Fibroblast of the aortic adventitia (primary cell): Measurements from ENCODE around the gene ZNF587. TPM values are rescaled to one million over a fixed set of nuclear protein-coding genes. Genes with fewer than 3 reads are reported as not detected.
"Not testable (repeated sequence)": the region's sequence is repeated elsewhere in the genome, so short reads cannot be mapped to it uniquely, and the experiment has no call there.

ENCODE experiments used
- DNase-seq: peaks from one replicate; pipeline ENCODE4 v3.0.0-alpha.2; 2010; ENCODE audit warnings: low read depth
- H3K4me3 ChIP-seq: 2 replicates; pipeline ENCODE4 v1.5.1; 2011; ENCODE audit warnings: low read depth, mild to moderate bottlenecking, control low read depth, low read length, moderate library complexity
- total RNA-seq: library from RNA; depleted of rRNA; stranded (reverse); fragments of >200 nt; gene quantifications from 2 replicates; pipeline ENCODE4 v1.2.3, GENCODE V29; 2012; ENCODE audit warnings: low replicate concordance
- TF ChIP-seq, protein P1 (sequence below): IDR thresholded peaks from 2 replicates; pipeline ENCODE4 v1.5.1; 2011; ENCODE audit warnings: mild to moderate bottlenecking, low read length, control low read depth, inconsistent platforms; ENCODE audit not compliant: insufficient read depth

ZNF587 gene
- total RNA-seq, 1 donor, result 29.6 TPM

DNA sequence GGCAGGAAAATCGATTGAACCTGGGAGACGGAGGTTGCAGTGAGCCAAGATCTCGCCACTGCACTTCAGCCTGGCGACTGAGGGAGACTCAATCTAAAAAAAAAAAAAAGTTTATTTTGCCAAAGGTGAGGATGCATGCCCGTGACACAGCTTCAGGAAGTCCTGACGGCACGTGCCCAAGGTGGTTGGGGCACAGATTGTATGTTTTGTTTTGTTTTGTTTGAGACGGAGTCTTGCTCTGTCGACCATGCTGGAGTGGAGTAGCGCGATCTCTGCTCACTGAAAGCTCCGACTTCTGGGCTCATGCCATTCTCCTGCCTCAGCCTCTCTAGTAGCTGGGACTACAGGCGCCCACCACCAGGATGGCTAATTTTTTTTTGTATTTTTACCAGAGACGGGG is 31.7 kb upstream of the ZNF587 start:
- TF ChIP-seq, protein P1, sequence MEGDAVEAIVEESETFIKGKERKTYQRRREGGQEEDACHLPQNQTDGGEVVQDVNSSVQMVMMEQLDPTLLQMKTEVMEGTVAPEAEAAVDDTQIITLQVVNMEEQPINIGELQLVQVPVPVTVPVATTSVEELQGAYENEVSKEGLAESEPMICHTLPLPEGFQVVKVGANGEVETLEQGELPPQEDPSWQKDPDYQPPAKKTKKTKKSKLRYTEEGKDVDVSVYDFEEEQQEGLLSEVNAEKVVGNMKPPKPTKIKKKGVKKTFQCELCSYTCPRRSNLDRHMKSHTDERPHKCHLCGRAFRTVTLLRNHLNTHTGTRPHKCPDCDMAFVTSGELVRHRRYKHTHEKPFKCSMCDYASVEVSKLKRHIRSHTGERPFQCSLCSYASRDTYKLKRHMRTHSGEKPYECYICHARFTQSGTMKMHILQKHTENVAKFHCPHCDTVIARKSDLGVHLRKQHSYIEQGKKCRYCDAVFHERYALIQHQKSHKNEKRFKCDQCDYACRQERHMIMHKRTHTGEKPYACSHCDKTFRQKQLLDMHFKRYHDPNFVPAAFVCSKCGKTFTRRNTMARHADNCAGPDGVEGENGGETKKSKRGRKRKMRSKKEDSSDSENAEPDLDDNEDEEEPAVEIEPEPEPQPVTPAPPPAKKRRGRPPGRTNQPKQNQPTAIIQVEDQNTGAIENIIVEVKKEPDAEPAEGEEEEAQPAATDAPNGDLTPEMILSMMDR, result no peak
- no peak overlapping the region for H3K4me3 ChIP-seq
- no peak for DNase-seq

GRCh38 chr19:57818378-57818777 is 31.3 kb upstream of the ZNF587 start:
- TF ChIP-seq, protein P1, result no peak
- DNase-seq, result no peak
- no peak overlapping the region for H3K4me3 ChIP-seq

DNA sequence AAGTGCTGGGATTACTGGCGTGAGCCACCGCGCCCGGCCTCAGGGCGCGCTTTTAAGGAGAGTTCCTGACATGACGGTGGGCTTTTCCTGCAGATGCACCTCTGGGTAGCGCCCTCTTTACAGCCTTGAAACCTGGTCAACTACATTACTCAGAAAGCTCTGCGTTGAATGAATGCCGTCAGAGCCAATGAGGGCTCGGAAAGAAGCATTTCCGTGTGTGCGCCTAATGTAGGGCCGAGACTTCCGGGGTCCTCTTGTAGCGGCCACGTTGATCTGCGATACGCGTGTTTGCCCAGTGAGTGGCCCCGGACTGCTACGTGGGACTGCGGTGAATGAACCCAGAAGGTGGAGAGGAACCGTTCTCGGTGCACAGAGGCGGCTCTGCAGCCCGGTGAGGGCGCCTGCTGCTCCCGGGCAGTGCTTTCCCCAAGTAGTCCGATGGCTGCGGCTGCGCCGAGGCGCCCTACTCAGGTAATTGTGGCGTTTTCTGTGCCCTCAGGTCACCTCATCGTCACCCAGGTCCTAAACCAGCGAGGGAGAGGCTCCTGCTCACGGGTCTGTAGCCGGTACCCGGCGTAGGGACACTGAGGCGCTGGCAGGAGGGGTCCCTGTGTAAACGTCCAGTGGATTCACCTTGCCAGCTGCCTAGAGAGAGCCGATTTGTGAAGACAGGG is 30.0 kb upstream of the ZNF587 start:
- peak; percentile 95 for DNase-seq
- H3K4me3 ChIP-seq, result peak overlapping the region; percentile 98
- TF ChIP-seq, protein P1, result peak; percentile 9

DNA sequence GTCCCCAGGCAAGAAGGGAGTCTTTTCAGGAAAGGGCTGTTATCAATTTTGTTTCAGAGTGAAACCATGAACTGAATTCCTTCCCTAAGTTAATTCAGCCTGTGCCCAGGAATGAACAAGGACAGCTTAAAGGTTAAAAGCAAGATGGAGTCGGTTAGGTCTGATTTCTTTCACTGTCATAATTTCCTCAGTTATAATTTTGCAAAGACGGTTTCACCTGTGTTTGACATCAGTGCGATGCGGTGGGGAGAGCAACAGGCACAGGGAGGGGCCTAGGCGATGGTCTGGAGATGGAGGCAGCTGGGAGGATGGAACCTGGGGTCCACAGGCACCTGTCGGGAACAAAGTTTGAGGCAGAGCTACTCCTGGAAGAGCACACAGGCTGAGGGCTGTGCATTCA is 29.1 kb upstream of the ZNF587 start:
- TF ChIP-seq, protein P1, result no peak
- no peak for DNase-seq
- H3K4me3 ChIP-seq, result peak overlapping the region; percentile 98

DNA sequence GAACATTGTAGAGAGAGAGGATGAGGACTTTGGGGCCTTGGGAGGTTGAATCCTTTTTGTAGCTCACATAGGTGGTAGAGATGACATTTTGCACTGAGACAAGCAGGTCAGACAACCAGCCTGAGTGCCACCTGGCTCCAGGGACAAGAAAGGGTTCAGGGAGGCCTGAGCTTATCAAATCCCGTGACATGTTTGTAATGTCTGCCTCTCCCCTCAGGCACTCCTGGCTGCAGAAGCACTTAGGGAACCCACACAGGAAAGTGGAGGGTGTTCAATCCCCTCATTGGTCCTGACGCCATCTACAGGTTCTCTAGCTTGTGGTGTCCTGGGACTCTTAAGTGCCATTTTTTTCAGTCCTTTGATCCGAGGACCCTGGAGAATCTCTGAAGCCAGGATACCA is 28.6 kb upstream of the ZNF587 start:
- not testable (repeated sequence) for DNase-seq
- H3K4me3 ChIP-seq, result peak overlapping the region; percentile 98

GRCh38 chr19:57821501-57821900 is 28.2 kb upstream of the ZNF587 start:
- not testable (repeated sequence) for DNase-seq, H3K4me3 ChIP-seq

DNA sequence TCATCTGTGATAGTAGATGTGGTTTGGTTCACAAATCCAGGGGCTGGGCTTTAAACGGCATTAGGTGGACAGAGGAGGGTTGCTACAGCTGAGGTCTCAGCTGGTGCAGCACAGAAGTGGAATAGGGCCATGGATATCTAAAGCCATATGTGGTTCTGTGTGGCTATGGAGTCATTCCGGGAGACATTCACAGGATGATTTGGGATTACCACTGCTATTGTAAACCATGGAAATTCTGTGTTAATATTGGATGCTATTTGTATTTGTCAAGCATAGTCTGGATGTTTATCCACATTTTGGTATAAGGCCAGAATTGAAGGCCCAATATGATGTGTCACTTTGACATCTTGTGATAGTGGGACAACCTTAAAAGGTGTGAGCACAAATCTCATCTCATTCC is 26.5 kb upstream of the ZNF587 start:
- not testable (repeated sequence) for H3K4me3 ChIP-seq, DNase-seq

GRCh38 chr19:57823608-57824007 is 26.1 kb upstream of the ZNF587 start:
- H3K4me3 ChIP-seq, DNase-seq: not testable (repeated sequence)

GRCh38 chr19:57825511-57825910 is 24.1 kb upstream of the ZNF587 start:
- TF ChIP-seq, protein P1, result no peak
- H3K4me3 ChIP-seq, result no peak overlapping the region
- no peak for DNase-seq
